GM15510 (cell line): ENCODE results near the gene CDH4.

Experiments used
- POLR2A ChIP-seq: IDR thresholded peaks from 3 replicates; pipeline ENCODE4 v1.6.1; 2011; ENCODE audit warnings: borderline replicate concordance; ENCODE audit not compliant: insufficient read length; ENCODE audit errors: extremely low read depth

The CDH4 gene

GRCh38 chr20:61251529-61252393 is at the start of gene CDH4:
Gene CDH4, plus strand, starts transcription at chr20:61252261.
- no peak for TF ChIP-seq POLR2A

GRCh38 chr20:61203320-61203719 is 48.7 kb upstream of the CDH4 start:
- TF ChIP-seq POLR2A, result no peak

- TF ChIP-seq POLR2A, result no peak
These were observed 47.9 kb upstream of the CDH4 start for GRCh38 chr20:61204206-61204605.

- no peak for TF ChIP-seq POLR2A
These were observed 46.3 kb upstream of the CDH4 start for GRCh38 chr20:61205769-61206168.

- TF ChIP-seq POLR2A, result no peak
These were observed 41.2 kb upstream of the CDH4 start for GRCh38 chr20:61210862-61211261.

- no peak for TF ChIP-seq POLR2A
These were observed 34.2 kb upstream of the CDH4 start for GRCh38 chr20:61217848-61218247.

- TF ChIP-seq POLR2A, result no peak
These were observed 33.0 kb upstream of the CDH4 start for GRCh38 chr20:61219021-61219431.

- no peak for TF ChIP-seq POLR2A
These were observed 31.9 kb upstream of the CDH4 start for GRCh38 chr20:61220131-61220530.

GRCh38 chr20:61220626-61221325 is 31.3 kb upstream of the CDH4 start:
- TF ChIP-seq POLR2A, result no peak

- no peak for TF ChIP-seq POLR2A
These were observed 29.4 kb upstream of the CDH4 start for GRCh38 chr20:61222699-61223098.

GRCh38 chr20:61223121-61223520 is 28.9 kb upstream of the CDH4 start:
- no peak for TF ChIP-seq POLR2A

- no peak for TF ChIP-seq POLR2A
These were observed 21.9 kb upstream of the CDH4 start for GRCh38 chr20:61230166-61230565.

GRCh38 chr20:61233590-61233989 is 18.5 kb upstream of the CDH4 start:
- TF ChIP-seq POLR2A, result no peak

- TF ChIP-seq POLR2A, result no peak
These were observed 17.7 kb upstream of the CDH4 start for GRCh38 chr20:61234224-61234890.

- TF ChIP-seq POLR2A, result no peak
These were observed 15.3 kb upstream of the CDH4 start for GRCh38 chr20:61236713-61237112.
